ENCODE results near the gene THNSL1.

DNA sequence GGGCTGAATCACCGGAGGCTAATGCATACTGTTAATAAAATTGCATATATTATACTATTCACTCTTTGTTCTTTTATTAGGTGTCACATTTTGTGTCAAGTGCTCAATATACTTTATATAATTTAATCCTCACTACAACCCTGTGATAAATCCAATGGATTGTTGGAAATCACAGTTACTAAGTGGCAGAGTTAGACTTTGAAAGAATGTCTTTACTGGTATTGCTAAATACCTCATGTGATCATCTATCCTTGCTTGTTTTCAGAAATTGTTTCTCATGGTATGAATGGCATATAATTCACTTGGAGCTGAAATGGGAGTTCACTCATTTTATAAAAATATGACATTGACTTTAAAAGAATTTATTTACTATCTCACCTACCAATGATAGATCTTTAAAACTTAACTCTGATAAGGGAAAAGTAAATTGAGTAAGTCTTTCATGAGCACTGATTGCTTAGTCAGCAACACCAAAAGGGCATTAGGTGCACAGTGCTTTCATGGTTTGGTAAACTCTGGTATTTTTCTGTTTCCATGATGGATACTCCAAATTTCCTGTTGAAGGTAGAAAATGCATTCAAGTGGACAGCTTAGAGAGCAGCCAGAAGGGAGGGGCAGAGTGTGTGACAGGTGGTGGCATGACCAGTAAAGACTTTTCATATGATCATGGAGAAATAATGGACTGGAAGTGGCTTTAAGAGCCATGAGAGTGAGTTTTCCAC, 23.0 kb upstream of the THNSL1 start:
- TF ChIP-seq, protein P1, sequence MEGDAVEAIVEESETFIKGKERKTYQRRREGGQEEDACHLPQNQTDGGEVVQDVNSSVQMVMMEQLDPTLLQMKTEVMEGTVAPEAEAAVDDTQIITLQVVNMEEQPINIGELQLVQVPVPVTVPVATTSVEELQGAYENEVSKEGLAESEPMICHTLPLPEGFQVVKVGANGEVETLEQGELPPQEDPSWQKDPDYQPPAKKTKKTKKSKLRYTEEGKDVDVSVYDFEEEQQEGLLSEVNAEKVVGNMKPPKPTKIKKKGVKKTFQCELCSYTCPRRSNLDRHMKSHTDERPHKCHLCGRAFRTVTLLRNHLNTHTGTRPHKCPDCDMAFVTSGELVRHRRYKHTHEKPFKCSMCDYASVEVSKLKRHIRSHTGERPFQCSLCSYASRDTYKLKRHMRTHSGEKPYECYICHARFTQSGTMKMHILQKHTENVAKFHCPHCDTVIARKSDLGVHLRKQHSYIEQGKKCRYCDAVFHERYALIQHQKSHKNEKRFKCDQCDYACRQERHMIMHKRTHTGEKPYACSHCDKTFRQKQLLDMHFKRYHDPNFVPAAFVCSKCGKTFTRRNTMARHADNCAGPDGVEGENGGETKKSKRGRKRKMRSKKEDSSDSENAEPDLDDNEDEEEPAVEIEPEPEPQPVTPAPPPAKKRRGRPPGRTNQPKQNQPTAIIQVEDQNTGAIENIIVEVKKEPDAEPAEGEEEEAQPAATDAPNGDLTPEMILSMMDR (IDR thresholded peaks at IDR 0.05): no peak
- TF ChIP-seq NR3C1 (IDR thresholded peaks at IDR 0.05) (no peak), ZC3H11A (IDR thresholded peaks at IDR 0.05) (no peak), MAX (IDR thresholded peaks at IDR 0.05) (no peak), ESRRA (IDR thresholded peaks at IDR 0.05; ENCODE audit: borderline replicate concordance, low read length) (no peak), CEBPB (IDR thresholded peaks at IDR 0.05) (no peak), MAFK (IDR thresholded peaks at IDR 0.05; ENCODE audit: partially characterized antibody) (peak; percentile 70), MAZ (IDR thresholded peaks at IDR 0.05; ENCODE audit: borderline replicate concordance, low read depth, low read length) (no peak), CHD2 (IDR thresholded peaks at IDR 0.05; ENCODE audit: low read length, partially characterized antibody) (no peak), EP300 (IDR thresholded peaks at IDR 0.05) (no peak)
- TF ChIP-seq, protein P2, sequence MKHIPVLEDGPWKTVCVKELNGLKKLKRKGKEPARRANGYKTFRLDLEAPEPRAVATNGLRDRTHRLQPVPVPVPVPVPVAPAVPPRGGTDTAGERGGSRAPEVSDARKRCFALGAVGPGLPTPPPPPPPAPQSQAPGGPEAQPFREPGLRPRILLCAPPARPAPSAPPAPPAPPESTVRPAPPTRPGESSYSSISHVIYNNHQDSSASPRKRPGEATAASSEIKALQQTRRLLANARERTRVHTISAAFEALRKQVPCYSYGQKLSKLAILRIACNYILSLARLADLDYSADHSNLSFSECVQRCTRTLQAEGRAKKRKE (CRISPR knock-in tag; IDR thresholded peaks at IDR 0.05; ENCODE audit: low read depth): no peak
